WTC11 (cell line): Measurements from ENCODE around the gene GNA14. TPM values are rescaled to one million over a fixed set of nuclear protein-coding genes. Genes with fewer than 3 reads are reported as not detected.

Experiments
- ATAC-seq: fragments of 200-7000 bp; cut with Tn5 transposase; 2 replicates; pipeline ENCODE4 v1.10.0; 2021; ENCODE audit warnings: mild to moderate bottlenecking, moderate library complexity
- CTCF ChIA-PET: fragments of 300-600 bp; sonication (Branson Sonifier 250); formaldehyde crosslinking; loops from one replicate; lab custom pipeline; 2021; ENCODE audit warnings: antibody characterized with exemption; lab: Charles Lee
- POLR2A ChIA-PET: fragments of 350-600 bp; sonication (Branson Sonifier 250); formaldehyde crosslinking; loops from one replicate; lab custom pipeline; 2021; ENCODE audit warnings: antibody characterized with exemption; lab: Charles Lee
- DNase-seq: peaks from one replicate; pipeline ENCODE4 v3.0.0; 2021; ENCODE audit warnings: low spot score
- H3K27ac Mint-ChIP-seq: 2 replicates; pipeline ENCODE4 v1.8.0; 2021; ENCODE audit warnings: mixed read lengths
- H3K27me3 Mint-ChIP-seq: 2 replicates; pipeline ENCODE4 v1.8.0; 2021; ENCODE audit warnings: low read depth, mild to moderate bottlenecking, moderate library complexity, mixed read lengths
- H3K36me3 Mint-ChIP-seq: 2 replicates; pipeline ENCODE4 v1.8.0; 2021; ENCODE audit warnings: mixed read lengths
- H3K4me1 Mint-ChIP-seq: 2 replicates; pipeline ENCODE4 v1.8.0; 2022; ENCODE audit warnings: mixed read lengths
- H3K4me3 Mint-ChIP-seq: 2 replicates; pipeline ENCODE4 v1.8.0; 2021; ENCODE audit warnings: mild to moderate bottlenecking, moderate library complexity, mixed read lengths
- H3K9me3 Mint-ChIP-seq: 2 replicates; pipeline ENCODE4 v1.8.0; 2021; ENCODE audit warnings: mixed read lengths
- ELF4 ChIP-seq: sonication (generic); formaldehyde crosslinking; IDR thresholded peaks from 2 replicates; pipeline ENCODE4 v1.8.1; 2022; ENCODE audit warnings: low read depth, mild to moderate bottlenecking, moderate library complexity, missing genetic modification reagents
- EMX1 ChIP-seq: fragments of 250-450 bp; sonication (Bioruptor Pico); IDR thresholded peaks from 2 replicates; pipeline ENCODE4 v1.8.0; 2021; ENCODE audit warnings: mild to moderate bottlenecking
- ESRRA ChIP-seq: sonication (generic); formaldehyde crosslinking; IDR thresholded peaks from 2 replicates; pipeline ENCODE4 v1.8.1; 2022; ENCODE audit warnings: mild to moderate bottlenecking, missing genetic modification reagents, borderline replicate concordance
- JUN ChIP-seq: sonication (generic); formaldehyde crosslinking; IDR thresholded peaks from 2 replicates; pipeline ENCODE4 v1.8.0; 2023; ENCODE audit warnings: mild to moderate bottlenecking, missing genetic modification reagents
- MXD4 ChIP-seq: fragments of 250-450 bp; sonication (Bioruptor Pico); IDR thresholded peaks from 2 replicates; pipeline ENCODE4 v1.8.0; 2021; ENCODE audit warnings: mild to moderate bottlenecking, moderate library complexity, borderline replicate concordance
- SMAD4 ChIP-seq: sonication (generic); formaldehyde crosslinking; IDR thresholded peaks from 2 replicates; pipeline ENCODE4 v1.8.0; 2022; ENCODE audit warnings: mild to moderate bottlenecking, missing genetic modification reagents
- SP1 ChIP-seq: sonication (generic); formaldehyde crosslinking; conservative IDR thresholded peaks from 2 replicates; pipeline ENCODE4 v1.8.1; 2022; ENCODE audit warnings: missing genetic modification reagents
- TP53 ChIP-seq: sonication (generic); formaldehyde crosslinking; IDR thresholded peaks from 2 replicates; pipeline ENCODE4 v1.8.1; 2023; ENCODE audit warnings: mild to moderate bottlenecking, missing genetic modification reagents
- ZNF138 ChIP-seq: sonication (generic); formaldehyde crosslinking; conservative IDR thresholded peaks from 2 replicates; pipeline ENCODE4 v1.8.1; 2022; ENCODE audit warnings: mild to moderate bottlenecking, moderate library complexity, missing genetic modification reagents
- ZNF317 ChIP-seq: sonication (generic); formaldehyde crosslinking; IDR thresholded peaks from 2 replicates; pipeline ENCODE4 v1.8.1; 2023; ENCODE audit warnings: low read depth, mild to moderate bottlenecking, moderate library complexity, missing genetic modification reagents, borderline replicate concordance
- ZNF416 ChIP-seq: fragments of 250-450 bp; sonication (Bioruptor Pico); IDR thresholded peaks from 2 replicates; pipeline ENCODE4 v1.9.0; 2021; ENCODE audit warnings: mild to moderate bottlenecking, inconsistent platforms
- ZNF671 ChIP-seq: fragments of 250-450 bp; sonication (Bioruptor Pico); IDR thresholded peaks from 2 replicates; pipeline ENCODE4 v1.8.0; 2021; ENCODE audit warnings: mild to moderate bottlenecking
- total RNA-seq: library from RNA; stranded (reverse); gene quantifications from 3 replicates; pipeline ENCODE4 v1.2.3, GENCODE V29; 2021
- TF ChIP-seq, protein P1 (sequence below): sonication (generic); formaldehyde crosslinking; IDR thresholded peaks from 2 replicates; pipeline ENCODE4 v1.8.0; 2023; ENCODE audit warnings: missing genetic modification reagents
- TF ChIP-seq, protein P2 (sequence below): sonication (generic); formaldehyde crosslinking; IDR thresholded peaks from 2 replicates; pipeline ENCODE4 v1.8.0; 2022; ENCODE audit warnings: mild to moderate bottlenecking, missing genetic modification reagents
- TF ChIP-seq, protein P3 (sequence below): fragments of 250-450 bp; sonication (Bioruptor Pico); conservative IDR thresholded peaks from 2 replicates; pipeline ENCODE4 v1.9.0; 2021; ENCODE audit warnings: mild to moderate bottlenecking
- TF ChIP-seq, protein P4 (sequence below): sonication (generic); formaldehyde crosslinking; IDR thresholded peaks from 2 replicates; pipeline ENCODE4 v1.8.0; 2022; ENCODE audit warnings: missing genetic modification reagents

Gene GNA14
- total RNA-seq, 1 experiment from 2014 or later: 26.7 TPM

DNA sequence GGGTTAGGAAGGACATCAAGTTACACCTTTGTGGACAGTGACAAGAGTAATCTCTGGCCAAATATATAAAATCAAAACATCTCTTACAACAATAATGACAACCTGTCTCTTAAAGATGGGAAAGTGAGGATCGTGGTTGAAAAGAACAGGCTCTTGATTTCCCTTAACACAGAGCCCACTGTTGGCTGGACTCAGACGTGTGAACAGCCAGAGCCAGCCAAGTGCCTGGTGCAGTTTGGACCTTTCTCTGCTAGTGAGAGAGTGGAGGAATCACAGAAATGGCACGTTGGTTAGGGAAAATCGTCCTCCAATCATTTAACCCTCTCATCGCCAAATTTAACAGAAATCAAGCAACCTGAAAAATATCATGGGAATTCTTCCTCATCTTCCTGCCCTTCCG, 131.3 kb downstream of the GNA14 start (continued):
- TF ChIP-seq, protein P1, sequence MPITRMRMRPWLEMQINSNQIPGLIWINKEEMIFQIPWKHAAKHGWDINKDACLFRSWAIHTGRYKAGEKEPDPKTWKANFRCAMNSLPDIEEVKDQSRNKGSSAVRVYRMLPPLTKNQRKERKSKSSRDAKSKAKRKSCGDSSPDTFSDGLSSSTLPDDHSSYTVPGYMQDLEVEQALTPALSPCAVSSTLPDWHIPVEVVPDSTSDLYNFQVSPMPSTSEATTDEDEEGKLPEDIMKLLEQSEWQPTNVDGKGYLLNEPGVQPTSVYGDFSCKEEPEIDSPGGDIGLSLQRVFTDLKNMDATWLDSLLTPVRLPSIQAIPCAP: no peak
- TF ChIP-seq MXD4 (CRISPR knock-in tag): no peak

DNA sequence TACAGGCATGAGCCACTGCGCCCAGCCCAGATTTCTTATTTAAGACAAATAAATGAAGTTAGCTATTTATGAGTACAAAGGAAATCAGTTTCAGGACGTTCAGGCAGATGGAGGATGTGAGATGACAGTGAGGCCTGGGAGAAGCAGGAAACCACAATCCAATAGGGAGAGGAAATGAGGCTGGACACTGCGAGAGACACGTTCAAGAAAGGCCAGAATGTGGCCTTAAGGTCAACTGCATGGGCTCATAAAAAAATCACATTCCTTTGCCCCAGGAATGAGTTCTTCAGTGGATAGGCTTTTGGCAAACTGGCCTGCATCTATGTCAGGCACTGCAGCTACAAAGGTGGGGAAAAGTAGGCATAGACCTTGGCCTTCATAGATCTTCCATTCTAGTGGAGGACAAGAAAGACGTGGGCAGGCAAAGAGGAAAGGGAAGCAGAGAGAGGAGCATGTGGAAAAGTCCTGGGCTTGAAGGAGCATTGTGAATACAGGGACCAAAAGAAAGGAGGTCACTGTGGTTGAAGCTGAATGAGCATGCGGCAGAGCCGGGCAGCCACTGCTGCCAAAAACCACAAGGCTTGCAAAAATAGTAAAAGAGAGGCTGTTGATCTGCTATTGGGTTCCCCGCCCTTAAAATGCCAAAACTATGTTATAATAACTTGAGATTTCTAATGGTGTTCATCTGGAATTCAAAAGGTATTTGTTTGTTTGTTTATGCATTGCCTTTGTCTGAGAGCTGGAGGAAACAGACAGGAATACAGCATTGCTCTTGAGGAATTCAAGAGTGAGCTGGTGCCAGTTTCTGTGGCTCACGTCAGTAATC, 133.0 kb downstream of the GNA14 start:
- Mint-ChIP-seq H3K27ac (no peak overlapping the region; the same call in 1 of the 2 replicates), H3K4me3 (no peak overlapping the region), H3K4me1 (peaks cover 12% of the 10 kb centered on the region), H3K9me3 (no peaks in the 10 kb centered on the region), H3K36me3 (0 out of 2 replicates have a peak, but pooled peaks cover 3% of the 10 kb centered on the region), H3K27me3 (no peaks in the 10 kb centered on the region)
- CTCF ChIA-PET: interaction anchor here (0.7 to 0.8 kb wide), 2 partner anchors 59 to 98 kb away, joined by 3 to 4 read pairs; no protein-coding TSS in a partner anchor
- no peak for ATAC-seq
- POLR2A ChIA-PET: no interaction called here
- TF ChIP-seq SMAD4 (CRISPR knock-in tag) (no peak), SP1 (CRISPR knock-in tag) (no peak), ZNF416 (CRISPR knock-in tag) (no peak), JUN (CRISPR knock-in tag) (no peak)
- TF ChIP-seq, protein P2, sequence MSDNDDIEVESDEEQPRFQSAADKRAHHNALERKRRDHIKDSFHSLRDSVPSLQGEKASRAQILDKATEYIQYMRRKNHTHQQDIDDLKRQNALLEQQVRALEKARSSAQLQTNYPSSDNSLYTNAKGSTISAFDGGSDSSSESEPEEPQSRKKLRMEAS (CRISPR knock-in tag): no peak
- no peak for DNase-seq

DNA sequence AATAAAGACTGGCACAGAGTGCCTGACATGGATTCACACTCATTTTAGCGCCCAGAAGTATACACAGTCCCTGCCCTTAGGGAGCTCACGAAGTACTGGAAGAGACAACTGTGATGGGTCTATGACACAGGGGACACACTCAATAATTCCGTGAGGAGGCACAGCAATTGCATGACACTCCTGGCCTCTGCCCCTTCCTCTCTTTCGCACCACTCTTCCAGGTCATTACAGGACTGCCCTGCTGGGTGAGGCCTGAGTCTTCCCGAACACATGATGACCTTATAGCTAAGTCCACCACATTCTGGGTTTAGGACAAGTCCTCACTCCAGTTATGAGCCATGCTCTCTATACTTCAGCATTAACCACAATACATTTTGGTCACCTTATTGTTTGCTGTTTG, 134.7 kb downstream of the GNA14 start:
- TF ChIP-seq ZNF138 (CRISPR knock-in tag) (no peak), TP53 (CRISPR knock-in tag) (no peak), EMX1 (no peak)
- TF ChIP-seq, protein P3, sequence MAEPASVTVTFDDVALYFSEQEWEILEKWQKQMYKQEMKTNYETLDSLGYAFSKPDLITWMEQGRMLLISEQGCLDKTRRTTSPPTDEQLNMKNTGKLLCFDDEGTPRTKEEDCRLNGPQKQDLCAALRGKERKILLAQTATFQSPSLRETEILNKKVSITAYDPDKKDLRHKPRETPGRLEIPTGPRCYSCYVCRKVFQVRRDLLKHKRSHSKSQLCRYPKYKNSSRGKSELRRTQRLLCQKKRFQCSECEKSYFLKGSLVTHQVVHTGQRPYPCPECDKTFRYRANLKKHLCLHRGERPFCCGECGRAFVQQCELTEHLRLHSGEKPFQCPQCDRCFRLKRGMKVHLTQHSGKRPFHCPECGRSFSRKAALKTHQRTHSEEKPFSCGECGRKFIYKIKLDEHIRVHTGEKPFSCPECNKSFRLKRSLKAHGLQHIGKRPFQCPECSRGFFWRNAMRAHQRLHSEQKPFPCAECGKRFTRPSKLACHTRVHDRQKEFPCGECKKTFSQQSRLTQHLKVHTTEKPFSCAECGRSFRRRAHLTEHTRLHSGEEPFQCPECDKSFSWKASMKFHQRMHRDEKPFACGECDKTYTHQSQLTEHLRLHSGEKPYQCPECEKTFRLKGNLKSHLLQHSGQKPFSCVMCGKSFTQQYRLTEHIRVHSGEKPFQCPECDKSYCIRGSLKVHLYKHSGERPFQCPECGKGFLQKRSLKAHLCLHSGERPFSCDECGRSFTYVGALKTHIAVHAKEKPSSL (CRISPR knock-in tag): no peak
- TF ChIP-seq, protein P4, sequence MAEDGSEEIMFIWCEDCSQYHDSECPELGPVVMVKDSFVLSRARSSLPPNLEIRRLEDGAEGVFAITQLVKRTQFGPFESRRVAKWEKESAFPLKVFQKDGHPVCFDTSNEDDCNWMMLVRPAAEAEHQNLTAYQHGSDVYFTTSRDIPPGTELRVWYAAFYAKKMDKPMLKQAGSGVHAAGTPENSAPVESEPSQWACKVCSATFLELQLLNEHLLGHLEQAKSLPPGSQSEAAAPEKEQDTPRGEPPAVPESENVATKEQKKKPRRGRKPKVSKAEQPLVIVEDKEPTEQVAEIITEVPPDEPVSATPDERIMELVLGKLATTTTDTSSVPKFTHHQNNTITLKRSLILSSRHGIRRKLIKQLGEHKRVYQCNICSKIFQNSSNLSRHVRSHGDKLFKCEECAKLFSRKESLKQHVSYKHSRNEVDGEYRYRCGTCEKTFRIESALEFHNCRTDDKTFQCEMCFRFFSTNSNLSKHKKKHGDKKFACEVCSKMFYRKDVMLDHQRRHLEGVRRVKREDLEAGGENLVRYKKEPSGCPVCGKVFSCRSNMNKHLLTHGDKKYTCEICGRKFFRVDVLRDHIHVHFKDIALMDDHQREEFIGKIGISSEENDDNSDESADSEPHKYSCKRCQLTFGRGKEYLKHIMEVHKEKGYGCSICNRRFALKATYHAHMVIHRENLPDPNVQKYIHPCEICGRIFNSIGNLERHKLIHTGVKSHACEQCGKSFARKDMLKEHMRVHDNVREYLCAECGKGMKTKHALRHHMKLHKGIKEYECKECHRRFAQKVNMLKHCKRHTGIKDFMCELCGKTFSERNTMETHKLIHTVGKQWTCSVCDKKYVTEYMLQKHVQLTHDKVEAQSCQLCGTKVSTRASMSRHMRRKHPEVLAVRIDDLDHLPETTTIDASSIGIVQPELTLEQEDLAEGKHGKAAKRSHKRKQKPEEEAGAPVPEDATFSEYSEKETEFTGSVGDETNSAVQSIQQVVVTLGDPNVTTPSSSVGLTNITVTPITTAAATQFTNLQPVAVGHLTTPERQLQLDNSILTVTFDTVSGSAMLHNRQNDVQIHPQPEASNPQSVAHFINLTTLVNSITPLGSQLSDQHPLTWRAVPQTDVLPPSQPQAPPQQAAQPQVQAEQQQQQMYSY: no peak
- TF ChIP-seq, all 79 proteins: peak for 0
- Mint-ChIP-seq H3K4me1 (peaks cover 12% of the 10 kb centered on the region), H3K4me3 (no peak overlapping the region), H3K36me3 (0 out of 2 replicates have a peak, but pooled peaks cover 3% of the 10 kb centered on the region), H3K27me3 (no peaks in the 10 kb centered on the region), H3K27ac (peak overlapping the region; percentile 71; the same call in 1 of the 2 replicates), H3K9me3 (no peaks in the 10 kb centered on the region)
- ChIA-PET POLR2A (no interaction called here), CTCF (interaction anchor here (0.8 kb wide), 1 partner anchor 56 kb away, joined by 3 read pairs; no protein-coding TSS in a partner anchor)
- ATAC-seq (no peak), DNase-seq (no peak)

DNA sequence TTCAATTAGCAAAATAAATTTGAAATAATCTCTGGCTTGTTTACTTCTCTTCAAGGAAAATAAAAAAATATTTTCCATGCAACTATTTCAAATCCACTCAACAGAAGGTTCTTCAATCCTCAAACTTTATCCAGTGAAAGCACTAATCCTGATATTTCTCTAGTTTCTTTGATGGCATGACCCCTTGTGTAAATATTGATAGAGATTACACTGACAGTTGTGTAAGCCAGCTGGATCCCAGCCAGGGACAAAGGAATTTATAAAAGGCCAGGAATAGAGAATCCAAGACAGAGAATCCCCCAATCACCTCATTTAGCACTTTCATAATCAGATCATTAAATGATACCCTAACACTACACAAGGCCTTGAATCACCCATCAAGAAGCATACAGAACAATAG, 135.2 kb downstream of the GNA14 start:
- DNase-seq: no peak
- Mint-ChIP-seq H3K4me3 (no peak overlapping the region), H3K9me3 (no peaks in the 10 kb centered on the region), H3K27ac (no peak overlapping the region), H3K27me3 (no peaks in the 10 kb centered on the region), H3K4me1 (peaks cover 12% of the 10 kb centered on the region), H3K36me3 (0 out of 2 replicates have a peak, but pooled peaks cover 6% of the 10 kb centered on the region)
- no peak for ATAC-seq
- TF ChIP-seq ELF4 (CRISPR knock-in tag): no peak
- TF ChIP-seq ZNF671 (CRISPR knock-in tag): no peak
- TF ChIP-seq ZNF317: no peak
- TF ChIP-seq ESRRA: no peak
- CTCF ChIA-PET: no interaction called here
- POLR2A ChIA-PET: no interaction called here
